ENCODE results near the gene SEMA3B.

DNA sequence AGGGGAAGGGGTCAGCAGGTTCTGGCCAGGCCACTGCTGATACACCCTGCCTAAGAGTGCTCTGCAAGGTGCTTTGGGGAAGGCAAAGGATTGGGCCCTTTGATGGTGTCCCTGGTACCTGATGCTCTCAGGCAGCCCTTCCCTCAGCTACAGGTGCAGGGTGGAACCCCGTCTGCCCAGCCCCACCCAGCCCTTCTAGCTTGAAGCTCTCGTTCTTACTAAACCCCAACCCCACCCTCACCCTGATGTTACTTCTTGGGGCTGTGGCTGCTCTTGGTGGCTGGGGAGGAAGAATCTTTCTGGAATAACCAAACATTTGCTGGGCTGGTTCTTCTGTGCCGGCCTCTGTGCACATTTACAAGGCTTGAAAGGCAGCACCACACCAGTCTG is 26.6 kb upstream of the SEMA3B start:
- TF ChIP-seq, protein P1, sequence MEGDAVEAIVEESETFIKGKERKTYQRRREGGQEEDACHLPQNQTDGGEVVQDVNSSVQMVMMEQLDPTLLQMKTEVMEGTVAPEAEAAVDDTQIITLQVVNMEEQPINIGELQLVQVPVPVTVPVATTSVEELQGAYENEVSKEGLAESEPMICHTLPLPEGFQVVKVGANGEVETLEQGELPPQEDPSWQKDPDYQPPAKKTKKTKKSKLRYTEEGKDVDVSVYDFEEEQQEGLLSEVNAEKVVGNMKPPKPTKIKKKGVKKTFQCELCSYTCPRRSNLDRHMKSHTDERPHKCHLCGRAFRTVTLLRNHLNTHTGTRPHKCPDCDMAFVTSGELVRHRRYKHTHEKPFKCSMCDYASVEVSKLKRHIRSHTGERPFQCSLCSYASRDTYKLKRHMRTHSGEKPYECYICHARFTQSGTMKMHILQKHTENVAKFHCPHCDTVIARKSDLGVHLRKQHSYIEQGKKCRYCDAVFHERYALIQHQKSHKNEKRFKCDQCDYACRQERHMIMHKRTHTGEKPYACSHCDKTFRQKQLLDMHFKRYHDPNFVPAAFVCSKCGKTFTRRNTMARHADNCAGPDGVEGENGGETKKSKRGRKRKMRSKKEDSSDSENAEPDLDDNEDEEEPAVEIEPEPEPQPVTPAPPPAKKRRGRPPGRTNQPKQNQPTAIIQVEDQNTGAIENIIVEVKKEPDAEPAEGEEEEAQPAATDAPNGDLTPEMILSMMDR (IDR thresholded peaks at IDR 0.05; ENCODE audit: low read length): no peak
- no peak for TF ChIP-seq EZH2phosphoT487 (IDR thresholded peaks at IDR 0.05; ENCODE audit: low read length)
